HEK293T (cell line): ENCODE measurements around the gene ANKS4B.
"Not testable (repeated sequence)": the region's sequence is repeated elsewhere in the genome, so short reads cannot be mapped to it uniquely, and the experiment has no call there.

Experiments used
- BHLHE40 ChIP-seq: fragments of 450-650 bp; IDR thresholded peaks from 2 replicates; pipeline ENCODE4 v1.6.1; 2016; ENCODE audit warnings: mild to moderate bottlenecking, moderate library complexity, borderline replicate concordance
- CTBP1 ChIP-seq: fragments of 450-650 bp; IDR thresholded peaks from 2 replicates; pipeline ENCODE4 v1.6.1; 2016; ENCODE audit warnings: borderline replicate concordance
- ELF4 ChIP-seq: fragments of 450-650 bp; IDR thresholded peaks from 2 replicates; pipeline ENCODE4 v1.6.1; 2017; ENCODE audit warnings: antibody characterized with exemption
- FOXK2 ChIP-seq: fragments of 450-650 bp; IDR thresholded peaks from 2 replicates; pipeline ENCODE4 v1.6.1; 2016; ENCODE audit warnings: mild to moderate bottlenecking
- HDGF ChIP-seq: fragments of 450-650 bp; IDR thresholded peaks from 2 replicates; pipeline ENCODE4 v1.6.1; 2017; ENCODE audit warnings: antibody characterized with exemption, borderline replicate concordance
- LEF1 ChIP-seq: fragments of 450-650 bp; IDR thresholded peaks from 2 replicates; pipeline ENCODE4 v1.6.1; 2017; ENCODE audit warnings: mild to moderate bottlenecking, borderline replicate concordance
- NFRKB ChIP-seq: fragments of 450-650 bp; IDR thresholded peaks from 2 replicates; pipeline ENCODE4 v1.6.1; 2016; ENCODE audit warnings: mild to moderate bottlenecking, moderate library complexity
- SUZ12 ChIP-seq: fragments of 450-650 bp; IDR thresholded peaks from 2 replicates; pipeline ENCODE4 v1.6.1; 2016; ENCODE audit warnings: mild to moderate bottlenecking

GRCh38 chr16:21195330-21195729, 38.2 kb upstream of the ANKS4B start:
- TF ChIP-seq ELF4, FOXK2, HDGF, LEF1, CTBP1, BHLHE40, SUZ12, NFRKB: not testable (repeated sequence)
